Measurements from ENCODE around the gene SDHB.

SDHB gene

DNA sequence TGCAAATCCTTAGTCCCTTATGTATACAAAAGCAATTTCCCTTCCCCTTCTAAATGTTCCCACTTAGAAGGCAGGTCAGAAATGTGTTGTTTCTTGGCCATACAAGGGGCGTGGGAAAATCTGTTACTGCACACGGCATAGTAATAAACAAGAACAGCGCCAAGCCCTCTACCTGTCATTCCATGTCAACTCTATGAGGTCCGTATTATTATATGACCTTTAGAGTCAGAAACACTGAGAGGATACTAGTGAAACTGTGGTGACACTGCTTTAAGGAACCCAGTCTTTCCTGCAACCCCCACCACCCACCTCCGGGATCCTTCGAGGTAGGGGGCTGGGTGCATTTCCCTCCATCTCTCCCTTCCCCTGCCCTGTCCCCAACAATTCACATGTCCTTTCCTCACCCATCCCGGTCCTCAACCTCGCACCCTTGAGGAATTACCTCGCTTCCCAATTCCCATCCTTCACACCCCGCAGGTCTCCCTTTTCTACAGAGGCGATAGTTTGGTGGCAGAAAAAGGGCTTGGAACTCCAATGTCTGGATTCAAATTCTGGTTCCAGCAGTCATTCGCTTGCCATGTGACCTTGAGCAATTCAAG lies 647 bp downstream of the SDHB start:
- peak overlapping the region; percentile 99 for H3K4me2 ChIP-seq (ENCODE audit: low read length, poor library complexity, severe bottlenecking)
- H3K36me3 ChIP-seq (ENCODE audit: control insufficient read depth in 1 of 2, insufficient read depth in 2 of 2, low read depth in 1 of 2, low read length in 2 of 2): peaks cover 10 to 26% of the 10 kb centered on the region in 2 experiments
- H2AFZ ChIP-seq (ENCODE audit: low read depth, low read length): no peak overlapping the region
- peak overlapping the region in 1 of 2 experiments; percentile 98 for H3K14ac ChIP-seq (ENCODE audit: low read length in 2 of 2)
- no peak for DNase-seq
- H3K23ac ChIP-seq (ENCODE audit: low read length in 2 of 2): peak overlapping the region in 1 of 2 experiments; percentile 93
- H3K4ac ChIP-seq (ENCODE audit: low read depth in 1 of 2, low read length in 2 of 2): peak overlapping the region in 1 of 2 experiments; percentile 93
- H2BK120ac ChIP-seq (ENCODE audit: low read depth, low read length): no peak overlapping the region
- H2BK5ac ChIP-seq (ENCODE audit: low read depth, low read length, poor library complexity, severe bottlenecking): peak overlapping the region; percentile 36
- peak overlapping the region; percentile 99 for H3K9ac ChIP-seq (ENCODE audit: low read length)
- H4K8ac ChIP-seq (ENCODE audit: low read length): peak overlapping the region; percentile 47
- 0% methylated on average over 8 of the region's 12 CpGs for WGBS
- H3K27ac ChIP-seq (ENCODE audit: low read length, poor library complexity, severe bottlenecking): peak overlapping the region; percentile 57
- no peak overlapping the region for H2BK12ac ChIP-seq (ENCODE audit: low read length in 2 of 2)
- H3K79me1 ChIP-seq (replicated peaks; ENCODE audit: low read length, poor library complexity, severe bottlenecking): no peaks in the 10 kb centered on the region
- H3K4me1 ChIP-seq (ENCODE audit: control insufficient read depth, insufficient read depth, low read depth, low read length): peaks cover 1% of the 10 kb centered on the region
- H2BK15ac ChIP-seq (ENCODE audit: low read depth, poor library complexity, severe bottlenecking): peak overlapping the region; percentile 77
- peak overlapping the region; percentile 91 to 99 for H3K4me3 ChIP-seq (ENCODE audit: insufficient read depth in 1 of 2, low read depth in 1 of 2, low read length in 2 of 2)
- no peaks in the 10 kb centered on the region for H3K9me3 ChIP-seq (ENCODE audit: control insufficient read depth, low read length)
- peak overlapping the region; percentile 28 for H4K91ac ChIP-seq (ENCODE audit: low read length)
- H3K27me3 ChIP-seq (ENCODE audit: control insufficient read depth in 1 of 2, insufficient read depth in 1 of 2, low read length in 2 of 2): peaks cover 0 to 14% of the 10 kb centered on the region in 2 experiments
- H3K18ac ChIP-seq (ENCODE audit: low read depth in 1 of 2, low read length in 2 of 2): peak overlapping the region; percentile 66 to 96
- H2AK5ac ChIP-seq (ENCODE audit: low read length, severe bottlenecking): peak overlapping the region; percentile 88

- Histone ChIP-seq H3K23ac (ENCODE audit: low read length in 2 of 2) (no peak overlapping the region), H2BK15ac (ENCODE audit: low read depth, poor library complexity, severe bottlenecking) (no peak overlapping the region), H3K4me3 (ENCODE audit: insufficient read depth in 1 of 2, low read depth in 1 of 2, low read length in 2 of 2) (peak overlapping the region in 1 of 2 experiments; percentile 99), H3K4me2 (ENCODE audit: low read length, poor library complexity, severe bottlenecking) (peak overlapping the region; percentile 99), H3K14ac (ENCODE audit: low read length in 2 of 2) (no peak overlapping the region), H3K27me3 (ENCODE audit: control insufficient read depth in 1 of 2, insufficient read depth in 1 of 2, low read length in 2 of 2) (peaks cover 0 to 9% of the 10 kb centered on the region in 2 experiments), H3K4ac (ENCODE audit: low read depth in 1 of 2, low read length in 2 of 2) (no peak overlapping the region), H2BK120ac (ENCODE audit: low read depth, low read length) (no peak overlapping the region), H3K4me1 (ENCODE audit: control insufficient read depth, insufficient read depth, low read depth, low read length) (peaks cover 1% of the 10 kb centered on the region), H2BK5ac (ENCODE audit: low read depth, low read length, poor library complexity, severe bottlenecking) (no peak overlapping the region), H3K27ac (ENCODE audit: low read length, poor library complexity, severe bottlenecking) (no peak overlapping the region), H3K79me1 (replicated peaks; ENCODE audit: low read length, poor library complexity, severe bottlenecking) (peaks cover 4% of the 10 kb centered on the region), H4K8ac (ENCODE audit: low read length) (no peak overlapping the region), H4K91ac (ENCODE audit: low read length) (no peak overlapping the region), H3K36me3 (ENCODE audit: control insufficient read depth in 1 of 2, insufficient read depth in 2 of 2, low read depth in 1 of 2, low read length in 2 of 2) (peaks cover 10 to 30% of the 10 kb centered on the region in 2 experiments), H2AK5ac (ENCODE audit: low read length, severe bottlenecking) (no peak overlapping the region), H3K9ac (ENCODE audit: low read length) (peak overlapping the region; percentile 99), H3K9me3 (ENCODE audit: control insufficient read depth, low read length) (no peaks in the 10 kb centered on the region), H2AFZ (ENCODE audit: low read depth, low read length) (no peak overlapping the region), H2BK12ac (ENCODE audit: low read length in 2 of 2) (no peak overlapping the region), H3K18ac (ENCODE audit: low read depth in 1 of 2, low read length in 2 of 2) (no peak overlapping the region)
- no peak for DNase-seq
These were observed 1.2 kb downstream of the SDHB start for GRCh38 chr1:17052641-17053040.

GRCh38 chr1:17052038-17052437 lies 1.8 kb downstream of the SDHB start:
- peak overlapping the region in 1 of 2 experiments; percentile 99 for H3K4me3 ChIP-seq (ENCODE audit: insufficient read depth in 1 of 2, low read depth in 1 of 2, low read length in 2 of 2)
- H3K14ac ChIP-seq (ENCODE audit: low read length in 2 of 2): no peak overlapping the region
- WGBS: no CpG with 5 or more reads among the region's 1 CpG
- peaks cover 1% of the 10 kb centered on the region for H3K4me1 ChIP-seq (ENCODE audit: control insufficient read depth, insufficient read depth, low read depth, low read length)
- H3K27ac ChIP-seq (ENCODE audit: low read length, poor library complexity, severe bottlenecking): no peak overlapping the region
- DNase-seq: no peak
- no peak overlapping the region for H4K8ac ChIP-seq (ENCODE audit: low read length)
- no peaks in the 10 kb centered on the region for H3K9me3 ChIP-seq (ENCODE audit: control insufficient read depth, low read length)
- H3K4ac ChIP-seq (ENCODE audit: low read depth in 1 of 2, low read length in 2 of 2): no peak overlapping the region
- H2BK15ac ChIP-seq (ENCODE audit: low read depth, poor library complexity, severe bottlenecking): no peak overlapping the region
- peaks cover 0 to 4% of the 10 kb centered on the region in 2 experiments for H3K27me3 ChIP-seq (ENCODE audit: control insufficient read depth in 1 of 2, insufficient read depth in 1 of 2, low read length in 2 of 2)
- H2BK120ac ChIP-seq (ENCODE audit: low read depth, low read length): no peak overlapping the region
- H3K23ac ChIP-seq (ENCODE audit: low read length in 2 of 2): no peak overlapping the region
- H3K79me1 ChIP-seq (replicated peaks; ENCODE audit: low read length, poor library complexity, severe bottlenecking): peaks cover 6% of the 10 kb centered on the region
- no peak overlapping the region for H3K4me2 ChIP-seq (ENCODE audit: low read length, poor library complexity, severe bottlenecking)
- H2BK12ac ChIP-seq (ENCODE audit: low read length in 2 of 2): no peak overlapping the region
- peak overlapping the region; percentile 99 for H3K9ac ChIP-seq (ENCODE audit: low read length)
- no peak overlapping the region for H2AK5ac ChIP-seq (ENCODE audit: low read length, severe bottlenecking)
- H4K91ac ChIP-seq (ENCODE audit: low read length): no peak overlapping the region
- peaks cover 11 to 30% of the 10 kb centered on the region in 2 experiments for H3K36me3 ChIP-seq (ENCODE audit: control insufficient read depth in 1 of 2, insufficient read depth in 2 of 2, low read depth in 1 of 2, low read length in 2 of 2)
- H2BK5ac ChIP-seq (ENCODE audit: low read depth, low read length, poor library complexity, severe bottlenecking): no peak overlapping the region
- H2AFZ ChIP-seq (ENCODE audit: low read depth, low read length): no peak overlapping the region
- H3K18ac ChIP-seq (ENCODE audit: low read depth in 1 of 2, low read length in 2 of 2): no peak overlapping the region

- Histone ChIP-seq H3K36me3 (ENCODE audit: control insufficient read depth in 1 of 2, insufficient read depth in 2 of 2, low read depth in 1 of 2, low read length in 2 of 2) (peaks cover 22 to 48% of the 10 kb centered on the region in 2 experiments), H3K27me3 (ENCODE audit: control insufficient read depth in 1 of 2, insufficient read depth in 1 of 2, low read length in 2 of 2) (no peaks in the 10 kb centered on the region), H3K9ac (ENCODE audit: low read length) (peak overlapping the region; percentile 38), H3K23ac (ENCODE audit: low read length in 2 of 2) (no peak overlapping the region), H3K4me1 (ENCODE audit: control insufficient read depth, insufficient read depth, low read depth, low read length) (peaks cover 1% of the 10 kb centered on the region), H2AFZ (ENCODE audit: low read depth, low read length) (no peak overlapping the region), H4K91ac (ENCODE audit: low read length) (no peak overlapping the region), H2BK12ac (ENCODE audit: low read length in 2 of 2) (no peak overlapping the region), H3K79me1 (replicated peaks; ENCODE audit: low read length, poor library complexity, severe bottlenecking) (peaks cover 18% of the 10 kb centered on the region), H2BK15ac (ENCODE audit: low read depth, poor library complexity, severe bottlenecking) (no peak overlapping the region), H2BK120ac (ENCODE audit: low read depth, low read length) (no peak overlapping the region), H2AK5ac (ENCODE audit: low read length, severe bottlenecking) (no peak overlapping the region), H2BK5ac (ENCODE audit: low read depth, low read length, poor library complexity, severe bottlenecking) (no peak overlapping the region), H3K27ac (ENCODE audit: low read length, poor library complexity, severe bottlenecking) (no peak overlapping the region), H3K14ac (ENCODE audit: low read length in 2 of 2) (no peak overlapping the region), H3K4me3 (ENCODE audit: insufficient read depth in 1 of 2, low read depth in 1 of 2, low read length in 2 of 2) (no peak overlapping the region), H3K4me2 (ENCODE audit: low read length, poor library complexity, severe bottlenecking) (no peak overlapping the region), H3K9me3 (ENCODE audit: control insufficient read depth, low read length) (no peaks in the 10 kb centered on the region), H4K8ac (ENCODE audit: low read length) (no peak overlapping the region), H3K4ac (ENCODE audit: low read depth in 1 of 2, low read length in 2 of 2) (no peak overlapping the region), H3K18ac (ENCODE audit: low read depth in 1 of 2, low read length in 2 of 2) (no peak overlapping the region)
- WGBS: 96% methylated on average over 1 of the region's 5 CpGs
- DNase-seq: no peak
These were observed 5.9 kb downstream of the SDHB start for GRCh38 chr1:17047924-17048323.

All from mesenchymal stem cell (in vitro differentiated cells and primary cell).